Liver (tissue), 9 donors: ENCODE data around the gene SOX4. TPM values are rescaled to one million over a fixed set of nuclear protein-coding genes. Genes with fewer than 3 reads are reported as not detected.

ENCODE experiments used
- DNase-seq: peaks from one replicate; pipeline ENCODE4 v3.0.0-alpha.2; 2017; ENCODE audit warnings: low spot score
- H3K27ac ChIP-seq, 2 donors: one replicate each; pipeline ENCODE4 v1.7.0; 2013; ENCODE audit warnings: inconsistent platforms in 2 of 2, low read length in 2 of 2, control low read depth in 1 of 2, low read depth in 1 of 2, mild to moderate bottlenecking in 1 of 2
- H3K27me3 ChIP-seq, 4 donors: one replicate each; pipeline versions ENCODE4 v1.6.1 to v1.7.0; 2013; ENCODE audit warnings: low read length in 3 of 4, inconsistent platforms in 1 of 4, mild to moderate bottlenecking in 1 of 4, moderate library complexity in 1 of 4; ENCODE audit not compliant: control insufficient read depth in 4 of 4, insufficient read depth in 4 of 4
- H3K36me3 ChIP-seq, 4 donors: one replicate each; pipeline versions ENCODE4 v1.6.1 to v1.7.0; 2013; ENCODE audit warnings: low read length in 3 of 4, mild to moderate bottlenecking in 3 of 4, low read depth in 1 of 4, moderate library complexity in 1 of 4; ENCODE audit not compliant: control insufficient read depth in 4 of 4, insufficient read depth in 3 of 4
- H3K4me1 ChIP-seq, 4 donors: one replicate each; pipeline versions ENCODE4 v1.6.1 to v1.7.0; 2013; ENCODE audit warnings: low read length in 3 of 4, mild to moderate bottlenecking in 3 of 4, moderate library complexity in 1 of 4; ENCODE audit not compliant: control insufficient read depth in 4 of 4, insufficient read depth in 4 of 4
- H3K4me3 ChIP-seq, 3 donors: one replicate each; pipeline versions ENCODE4 v1.6.1 to v1.7.0; 2013; ENCODE audit warnings: low read length in 3 of 3, control low read depth in 1 of 3, low read depth in 1 of 3, mild to moderate bottlenecking in 1 of 3
- H3K9ac ChIP-seq, 2 donors: one replicate each; pipeline ENCODE4 v1.7.0; 2013; ENCODE audit warnings: low read length in 2 of 2, mild to moderate bottlenecking in 2 of 2, moderate library complexity in 2 of 2, control low read depth in 1 of 2, low read depth in 1 of 2
- H3K9me3 ChIP-seq, 4 donors: one replicate each; pipeline versions ENCODE4 v1.6.1 to v1.7.0; 2013; ENCODE audit warnings: low read length in 3 of 4; ENCODE audit not compliant: control insufficient read depth in 4 of 4
- FOXA1 ChIP-seq: IDR thresholded peaks from 2 replicates; pipeline ENCODE4 v1.6.1; 2016; ENCODE audit warnings: antibody characterized with exemption
- GABPA ChIP-seq, 2 donors: IDR thresholded peaks in 1 of 2; conservative IDR thresholded peaks in 1 of 2; 2 replicates each; pipeline ENCODE4 v1.6.1; 2016; ENCODE audit warnings: antibody characterized with exemption in 2 of 2, mild to moderate bottlenecking in 1 of 2, moderate library complexity in 1 of 2
- HNF4A ChIP-seq, 2 donors: conservative IDR thresholded peaks; 2 replicates each; pipeline ENCODE4 v1.6.1; 2016; ENCODE audit warnings: antibody characterized with exemption in 2 of 2, mild to moderate bottlenecking in 2 of 2
- HNF4G ChIP-seq: IDR thresholded peaks from 2 replicates; pipeline ENCODE4 v1.6.1; 2016; ENCODE audit warnings: antibody characterized with exemption
- NR2F2 ChIP-seq: IDR thresholded peaks from 2 replicates; pipeline ENCODE4 v1.6.1; 2016; ENCODE audit warnings: antibody characterized with exemption
- RAD21 ChIP-seq, 2 donors: IDR thresholded peaks; 2 replicates each; pipeline ENCODE4 v1.6.1; 2016; ENCODE audit warnings: antibody characterized with exemption in 2 of 2, mild to moderate bottlenecking in 2 of 2
- RXRA ChIP-seq, 2 donors: IDR thresholded peaks; 2 replicates each; pipeline ENCODE4 v1.6.1; 2017 to 2018; ENCODE audit warnings: antibody characterized with exemption in 2 of 2, mild to moderate bottlenecking in 1 of 2
- SP1 ChIP-seq: IDR thresholded peaks from 2 replicates; pipeline ENCODE4 v1.6.1; 2018; ENCODE audit warnings: antibody characterized with exemption, mild to moderate bottlenecking
- TAF1 ChIP-seq: conservative IDR thresholded peaks from 2 replicates; pipeline ENCODE4 v1.6.1; 2016; ENCODE audit warnings: antibody characterized with exemption, mild to moderate bottlenecking
- YY1 ChIP-seq: IDR thresholded peaks from 2 replicates; pipeline ENCODE4 v1.6.1; 2016; ENCODE audit warnings: antibody characterized with exemption, mild to moderate bottlenecking
- whole genome bisulfite sequencing: extraction: QIAGEN DNeasy Blood & Tissue Kit; methylation state at CpG from one replicate; pipeline ENCODE4 v1.1.7; 2013; 5-methylcytosine and 5-hydroxymethylcytosine counted together
- polyA plus RNA-seq, 2 donors: library from polyadenylated mRNA; stranded (reverse) in 1 of 2; unstranded in 1 of 2; fragments of 200-250 nt in 1 of 2; fragments of >200 nt in 1 of 2; fragmentation: Nextera tagmentation in 1 of 2; extraction: Ambion mirVana in 1 of 2; gene quantifications; one replicate each; pipeline versions ENCODE4 v1.2.1 to v1.2.3, GENCODE V29; 2013 to 2015
- total RNA-seq, 2 donors: library from RNA; depleted of rRNA; stranded (reverse); fragments of >200 nt; gene quantifications; one replicate each; pipeline ENCODE4 v1.2.3, GENCODE V29; 2014
- TF ChIP-seq, protein P1 (sequence below): fragments of 150-350 bp; IDR thresholded peaks from 2 replicates; pipeline ENCODE4 v1.5.1; 2017; ENCODE audit warnings: improper control_type of control experiment, low read depth, low read length; ENCODE audit not compliant: missing input control
- TF ChIP-seq, protein P2 (sequence below): IDR thresholded peaks from 2 replicates; pipeline ENCODE4 v1.6.1; 2016; ENCODE audit warnings: antibody characterized with exemption, mild to moderate bottlenecking
- TF ChIP-seq, protein P3 (sequence below): IDR thresholded peaks from 2 replicates; pipeline ENCODE4 v1.6.1; 2016; ENCODE audit warnings: antibody characterized with exemption
- TF ChIP-seq, protein P4 (sequence below): IDR thresholded peaks from 2 replicates; pipeline ENCODE4 v1.6.1; 2016; ENCODE audit warnings: antibody characterized with exemption
- donor health status: healthy.
- donor health status: healthy.
- donor health status: healthy.
- donor health status: healthy.
- donor health status: healthy.

SOX4 gene
- total and polyA plus RNA-seq, 4 donors = 0.59 to 8.1 (median 0.95) TPM

DNA sequence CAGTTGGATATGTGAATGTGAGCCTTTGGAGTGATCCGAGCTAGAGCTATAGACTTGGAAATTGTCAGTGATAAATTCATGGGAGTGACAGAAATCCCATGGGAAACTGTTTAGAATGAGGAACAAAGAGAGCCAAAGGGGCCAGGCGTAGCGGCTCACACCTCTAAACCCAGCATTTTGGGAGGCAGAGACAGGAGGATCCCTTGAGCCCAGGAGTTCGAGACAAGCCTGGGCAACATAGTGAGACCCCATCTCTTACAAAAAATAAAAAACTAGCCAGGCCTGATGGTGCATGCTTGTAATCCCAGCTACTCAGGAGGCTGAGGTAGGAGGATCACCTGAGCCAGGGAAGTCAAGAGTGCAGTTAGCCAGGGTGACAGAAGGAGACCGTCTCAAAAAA lies 39.3 kb upstream of the SOX4 start:
- no peak for DNase-seq
- H3K27me3 ChIP-seq = no peaks in the 10 kb centered on the region
- peaks cover 0 to 3% (median 0%) of the 10 kb centered on the region in 4 donors for H3K9me3 ChIP-seq
- no peaks in the 10 kb centered on the region for H3K36me3 ChIP-seq
- no peak overlapping the region for H3K4me3 ChIP-seq
- H3K9ac ChIP-seq = no peak overlapping the region
- whole genome bisulfite sequencing = 93% methylated on average over 5 of the region's 5 CpGs
- no peaks in the 10 kb centered on the region for H3K4me1 ChIP-seq
- no peak for TF ChIP-seq YY1
- no peak for TF ChIP-seq NR2F2
- TF ChIP-seq GABPA (IDR thresholded peaks at IDR 0.05 in 1 of 2, conservative IDR thresholded peaks at IDR 0.05 in 1 of 2) = no peak
- TF ChIP-seq, protein P1, sequence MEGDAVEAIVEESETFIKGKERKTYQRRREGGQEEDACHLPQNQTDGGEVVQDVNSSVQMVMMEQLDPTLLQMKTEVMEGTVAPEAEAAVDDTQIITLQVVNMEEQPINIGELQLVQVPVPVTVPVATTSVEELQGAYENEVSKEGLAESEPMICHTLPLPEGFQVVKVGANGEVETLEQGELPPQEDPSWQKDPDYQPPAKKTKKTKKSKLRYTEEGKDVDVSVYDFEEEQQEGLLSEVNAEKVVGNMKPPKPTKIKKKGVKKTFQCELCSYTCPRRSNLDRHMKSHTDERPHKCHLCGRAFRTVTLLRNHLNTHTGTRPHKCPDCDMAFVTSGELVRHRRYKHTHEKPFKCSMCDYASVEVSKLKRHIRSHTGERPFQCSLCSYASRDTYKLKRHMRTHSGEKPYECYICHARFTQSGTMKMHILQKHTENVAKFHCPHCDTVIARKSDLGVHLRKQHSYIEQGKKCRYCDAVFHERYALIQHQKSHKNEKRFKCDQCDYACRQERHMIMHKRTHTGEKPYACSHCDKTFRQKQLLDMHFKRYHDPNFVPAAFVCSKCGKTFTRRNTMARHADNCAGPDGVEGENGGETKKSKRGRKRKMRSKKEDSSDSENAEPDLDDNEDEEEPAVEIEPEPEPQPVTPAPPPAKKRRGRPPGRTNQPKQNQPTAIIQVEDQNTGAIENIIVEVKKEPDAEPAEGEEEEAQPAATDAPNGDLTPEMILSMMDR = no peak
- TF ChIP-seq, protein P2, sequence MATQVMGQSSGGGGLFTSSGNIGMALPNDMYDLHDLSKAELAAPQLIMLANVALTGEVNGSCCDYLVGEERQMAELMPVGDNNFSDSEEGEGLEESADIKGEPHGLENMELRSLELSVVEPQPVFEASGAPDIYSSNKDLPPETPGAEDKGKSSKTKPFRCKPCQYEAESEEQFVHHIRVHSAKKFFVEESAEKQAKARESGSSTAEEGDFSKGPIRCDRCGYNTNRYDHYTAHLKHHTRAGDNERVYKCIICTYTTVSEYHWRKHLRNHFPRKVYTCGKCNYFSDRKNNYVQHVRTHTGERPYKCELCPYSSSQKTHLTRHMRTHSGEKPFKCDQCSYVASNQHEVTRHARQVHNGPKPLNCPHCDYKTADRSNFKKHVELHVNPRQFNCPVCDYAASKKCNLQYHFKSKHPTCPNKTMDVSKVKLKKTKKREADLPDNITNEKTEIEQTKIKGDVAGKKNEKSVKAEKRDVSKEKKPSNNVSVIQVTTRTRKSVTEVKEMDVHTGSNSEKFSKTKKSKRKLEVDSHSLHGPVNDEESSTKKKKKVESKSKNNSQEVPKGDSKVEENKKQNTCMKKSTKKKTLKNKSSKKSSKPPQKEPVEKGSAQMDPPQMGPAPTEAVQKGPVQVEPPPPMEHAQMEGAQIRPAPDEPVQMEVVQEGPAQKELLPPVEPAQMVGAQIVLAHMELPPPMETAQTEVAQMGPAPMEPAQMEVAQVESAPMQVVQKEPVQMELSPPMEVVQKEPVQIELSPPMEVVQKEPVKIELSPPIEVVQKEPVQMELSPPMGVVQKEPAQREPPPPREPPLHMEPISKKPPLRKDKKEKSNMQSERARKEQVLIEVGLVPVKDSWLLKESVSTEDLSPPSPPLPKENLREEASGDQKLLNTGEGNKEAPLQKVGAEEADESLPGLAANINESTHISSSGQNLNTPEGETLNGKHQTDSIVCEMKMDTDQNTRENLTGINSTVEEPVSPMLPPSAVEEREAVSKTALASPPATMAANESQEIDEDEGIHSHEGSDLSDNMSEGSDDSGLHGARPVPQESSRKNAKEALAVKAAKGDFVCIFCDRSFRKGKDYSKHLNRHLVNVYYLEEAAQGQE = no peak
- no peak for TF ChIP-seq RAD21 (IDR thresholded peaks at IDR 0.05)
- no peak overlapping the region for H3K27ac ChIP-seq

DNA sequence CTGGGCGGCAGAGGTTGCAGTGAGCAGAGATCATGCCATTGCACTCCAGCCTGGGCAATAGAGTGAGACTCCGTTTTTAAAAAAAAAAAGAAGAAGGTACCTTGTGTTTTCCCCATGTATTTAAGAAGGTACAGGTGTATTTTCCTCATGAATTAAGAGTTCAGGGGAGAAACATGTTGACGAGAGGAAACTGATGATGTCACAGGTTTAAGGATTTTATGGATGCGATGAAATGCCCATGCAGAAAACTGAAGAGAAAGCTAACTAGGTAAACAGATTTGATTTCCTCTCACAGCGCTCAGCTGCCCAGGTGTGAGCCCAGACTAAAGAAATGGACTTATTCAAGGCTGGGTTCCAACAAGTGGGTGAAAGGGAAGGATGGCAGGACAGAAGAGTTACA lies 38.4 kb upstream of the SOX4 start:
- Histone ChIP-seq H3K36me3 (no peaks in the 10 kb centered on the region), H3K9me3 (no peaks in the 10 kb centered on the region), H3K4me1 (no peaks in the 10 kb centered on the region), H3K9ac (no peak overlapping the region), H3K4me3 (no peak overlapping the region), H3K27me3 (no peaks in the 10 kb centered on the region), H3K27ac (no peak overlapping the region)
- DNase-seq = no peak
- no peak for TF ChIP-seq NR2F2
- no peak for TF ChIP-seq HNF4A (conservative IDR thresholded peaks at IDR 0.05)
- TF ChIP-seq, protein P2 = no peak
- TF ChIP-seq, protein P3, sequence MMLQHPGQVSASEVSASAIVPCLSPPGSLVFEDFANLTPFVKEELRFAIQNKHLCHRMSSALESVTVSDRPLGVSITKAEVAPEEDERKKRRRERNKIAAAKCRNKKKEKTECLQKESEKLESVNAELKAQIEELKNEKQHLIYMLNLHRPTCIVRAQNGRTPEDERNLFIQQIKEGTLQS = no peak
- no peak for TF ChIP-seq FOXA1
- no peak for TF ChIP-seq YY1
- TF ChIP-seq, protein P1 = no peak
- no peak for TF ChIP-seq RAD21 (IDR thresholded peaks at IDR 0.05)
- TF ChIP-seq SP1 = no peak
- no peak for TF ChIP-seq RXRA (IDR thresholded peaks at IDR 0.05)
- TF ChIP-seq TAF1 = no peak
- no peak for TF ChIP-seq HNF4G
- TF ChIP-seq, protein P4, sequence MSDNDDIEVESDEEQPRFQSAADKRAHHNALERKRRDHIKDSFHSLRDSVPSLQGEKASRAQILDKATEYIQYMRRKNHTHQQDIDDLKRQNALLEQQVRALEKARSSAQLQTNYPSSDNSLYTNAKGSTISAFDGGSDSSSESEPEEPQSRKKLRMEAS = no peak
- WGBS = 91% methylated on average over 5 of the region's 5 CpGs
